ENCODE results near the gene ALOX5AP. TPM values are rescaled to one million over a fixed set of nuclear protein-coding genes. Genes with fewer than 3 reads are reported as not detected.

The ALOX5AP gene
- polyA plus RNA-seq, 2 of the 4 experiments (the other 2 are of a cell fraction) = 2.3 to 2.8 TPM

- no peak for FAIRE-seq
- Histone ChIP-seq H3K4me1 (no peaks in the 10 kb centered on the region), H3K4me2 (no peak overlapping the region), H3K9me3 (no peaks in the 10 kb centered on the region), H3K27ac (peak overlapping the region in 1 of 2 experiments; percentile 27; a peak in 1 of 6 replicates), H3K4me3 (no peak overlapping the region)
- WGBS (ENCODE audit: missing lambda C conversion rate) = 71% methylated on average over 2 of the region's 2 CpGs
- no peak for TF ChIP-seq ELK1 (IDR thresholded peaks at IDR 0.05; ENCODE audit: low read depth, low read length)
- TF ChIP-seq NPAS2 (CRISPR knock-in tag; IDR thresholded peaks at IDR 0.05; ENCODE audit: borderline replicate concordance) = no peak
- TF ChIP-seq FOSB (CRISPR knock-in tag; IDR thresholded peaks at IDR 0.05) = no peak
- TF ChIP-seq ZFP36 (IDR thresholded peaks at IDR 0.05; ENCODE audit: borderline replicate concordance, partially characterized antibody) = no peak
- TF ChIP-seq ZC3H11A (IDR thresholded peaks at IDR 0.05) = no peak
- no peak for TF ChIP-seq PBX3 (IDR thresholded peaks at IDR 0.05)
- no peak for TF ChIP-seq E2F6 (IDR thresholded peaks at IDR 0.05; ENCODE audit: borderline replicate concordance, low read depth)
- no peak for TF ChIP-seq HOXB5 (CRISPR knock-in tag; IDR thresholded peaks at IDR 0.05)
- TF ChIP-seq TFCP2L1 (CRISPR knock-in tag; IDR thresholded peaks at IDR 0.05) = no peak
- TF ChIP-seq ZSCAN20 (CRISPR knock-in tag; IDR thresholded peaks at IDR 0.05) = no peak
- TF ChIP-seq CBX8 (IDR thresholded peaks at IDR 0.05) = no peak
- no peak for TF ChIP-seq MAZ (IDR thresholded peaks at IDR 0.05; ENCODE audit: borderline replicate concordance, low read depth, low read length)
- POLR2A ChIA-PET = no interaction called here
- DNase-seq (ENCODE audit: low read depth in 1 of 2, low spot score in 1 of 2) = no peak
- CTCF ChIA-PET = interaction anchor here (1.4 kb wide), 1 partner anchor 15 kb away, joined by 4 read pairs; no protein-coding TSS in a partner anchor
- ATAC-seq = no peak
Observed at GRCh38 chr13:30725326-30726085, 9.8 kb upstream of the ALOX5AP start.

- Histone ChIP-seq H3K4me2 (no peak overlapping the region), H3K9me3 (no peaks in the 10 kb centered on the region), H3K27ac (peak overlapping the region in 1 of 2 experiments; percentile 27; a peak in 1 of 6 replicates), H3K4me1 (no peaks in the 10 kb centered on the region), H3K4me3 (no peak overlapping the region)
- ATAC-seq (no peak), DNase-seq (ENCODE audit: low read depth in 1 of 2, low spot score in 1 of 2) (no peak), FAIRE-seq (no peak)
- 23% methylated on average over 1 of the region's 1 CpG for WGBS (ENCODE audit: missing lambda C conversion rate)
- ChIA-PET POLR2A (no interaction called here), CTCF (interaction anchor here (1.4 kb wide), 1 partner anchor 14 kb away, joined by 4 read pairs; no protein-coding TSS in a partner anchor)
- TF ChIP-seq EP300 (IDR thresholded peaks at IDR 0.05) = no peak
- TF ChIP-seq SREBF2 (IDR thresholded peaks at IDR 0.05) = no peak
- no peak for TF ChIP-seq CBX8 (IDR thresholded peaks at IDR 0.05)
- no peak for TF ChIP-seq HDAC2 (IDR thresholded peaks at IDR 0.05)
- TF ChIP-seq HES2 (IDR thresholded peaks at IDR 0.05) = no peak
- TF ChIP-seq CTCF (IDR thresholded peaks at IDR 0.05) = no peak
- TF ChIP-seq ZSCAN20 (CRISPR knock-in tag; IDR thresholded peaks at IDR 0.05) = no peak
- no peak for TF ChIP-seq KDM1A (IDR thresholded peaks at IDR 0.05; ENCODE audit: low read depth)
- TF ChIP-seq JUN (IDR thresholded peaks at IDR 0.05) = no peak
- TF ChIP-seq RFX5 (IDR thresholded peaks at IDR 0.05) = no peak
- TF ChIP-seq CBX2 (IDR thresholded peaks at IDR 0.05; ENCODE audit: borderline replicate concordance, low read depth) = no peak
- TF ChIP-seq GATA3 (IDR thresholded peaks at IDR 0.05; ENCODE audit: borderline replicate concordance) = no peak
- no peak for TF ChIP-seq RNF2 (IDR thresholded peaks at IDR 0.05; ENCODE audit: borderline replicate concordance, low read depth)
Observed at GRCh38 chr13:30726192-30726591, 9.2 kb upstream of the ALOX5AP start.

All from A549 (cell line).